ENCODE data around the gene HORMAD2.

Gene HORMAD2

DNA sequence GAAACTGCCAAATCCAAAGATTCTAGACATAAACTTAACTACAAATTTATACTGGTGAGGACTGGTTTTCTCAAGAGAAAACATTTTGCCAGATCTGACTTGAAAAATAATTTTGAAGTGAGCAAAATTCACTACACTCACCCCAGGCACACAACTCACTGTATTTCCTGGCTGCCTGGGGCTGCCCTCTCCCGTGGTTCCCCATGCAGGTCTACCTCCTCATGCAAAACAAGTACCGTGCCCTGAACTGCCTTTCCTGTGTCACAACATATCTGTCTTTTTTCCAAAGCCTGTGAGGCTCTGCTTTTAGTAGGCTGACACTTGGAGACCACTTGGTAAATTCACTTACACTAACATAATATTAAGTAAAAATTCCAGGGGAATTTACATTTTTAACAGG is 89.9 kb downstream of the HORMAD2 start:
- no peak for DNase-seq

DNA sequence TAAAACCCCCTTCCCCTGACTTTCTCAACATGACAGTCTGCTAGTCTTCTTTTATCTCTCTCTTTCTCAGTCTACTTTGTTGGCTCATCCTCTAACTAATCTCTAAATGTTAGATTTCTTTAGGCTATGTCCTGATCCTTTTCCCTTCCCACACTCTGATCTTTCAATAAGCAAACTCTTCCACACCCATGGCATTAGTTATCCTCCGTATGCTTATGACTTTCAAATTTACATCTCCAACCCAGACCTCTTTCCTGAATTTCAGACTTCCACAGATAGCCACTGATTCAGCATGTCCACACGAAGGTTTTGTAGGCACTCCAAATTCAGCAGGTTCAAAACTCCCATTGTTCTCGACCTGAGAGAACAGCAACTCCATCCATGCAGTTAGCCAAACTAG is 90.7 kb downstream of the HORMAD2 start:
- DNase-seq, result no peak

GRCh38 chr22:30175690-30176288 is 95.5 kb downstream of the HORMAD2 start:
- DNase-seq, result no peak

DNA sequence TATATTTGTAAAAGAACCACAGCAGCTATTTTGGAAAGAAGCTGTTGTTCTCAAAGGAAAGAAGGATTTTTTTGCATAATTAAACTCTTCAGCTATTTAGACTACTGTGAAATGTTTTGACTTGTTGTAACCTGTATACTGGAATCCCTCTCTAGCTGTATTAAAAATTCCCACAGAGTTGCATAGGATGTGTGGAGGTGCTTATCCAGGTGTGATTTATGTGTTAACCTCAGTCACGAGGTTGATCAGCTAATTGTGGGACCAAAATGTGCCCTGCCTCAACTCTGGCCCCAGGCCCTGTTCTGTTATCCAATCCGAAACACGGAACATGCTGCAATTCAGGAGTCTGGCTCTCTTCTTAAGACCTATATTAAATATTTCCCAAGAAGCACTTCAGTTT is 96.2 kb downstream of the HORMAD2 start:
- DNase-seq, result no peak

DNA sequence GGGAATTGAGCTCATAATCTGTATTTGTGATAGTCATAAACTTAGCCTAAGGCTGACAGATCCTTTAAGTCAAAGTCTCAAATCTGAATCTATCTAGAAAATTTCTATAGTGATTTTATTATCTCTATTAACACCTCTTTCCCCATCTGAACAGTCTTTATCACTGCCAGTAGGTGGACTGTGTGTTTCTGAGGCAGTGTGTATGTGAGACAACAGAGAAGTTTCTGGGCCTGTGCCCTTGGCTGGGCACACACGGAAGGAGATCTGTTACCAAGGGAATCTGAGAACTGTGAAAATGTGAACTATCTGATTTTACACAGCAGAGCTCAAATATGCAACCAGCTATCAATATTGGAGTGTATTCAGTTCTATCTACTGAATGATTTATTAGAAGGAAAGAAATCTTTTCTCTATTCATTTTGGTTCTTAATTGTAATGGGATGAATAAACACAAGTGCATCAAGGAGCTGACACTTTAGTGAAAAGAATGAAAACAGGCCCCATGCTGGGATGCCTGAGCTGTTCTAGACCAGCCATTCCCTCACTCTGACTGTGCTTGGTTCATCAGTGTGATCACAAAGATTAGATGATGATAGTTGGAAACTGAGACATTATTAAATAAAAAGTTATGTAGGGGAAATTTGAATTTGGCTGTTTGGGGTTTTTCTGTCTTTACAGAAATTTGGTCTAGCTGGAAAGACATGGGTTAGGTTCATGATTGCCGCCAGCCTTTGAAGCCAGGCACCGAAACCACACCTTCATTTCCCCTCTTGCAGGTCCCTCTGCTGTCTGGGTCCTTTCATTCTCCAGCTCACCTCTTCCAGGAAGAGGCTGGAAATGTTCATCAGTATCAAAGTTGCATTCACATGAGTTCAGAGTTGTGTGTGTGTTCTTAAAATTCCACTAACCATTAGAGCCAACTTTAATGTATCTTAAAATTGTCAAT is 98.2 kb downstream of the HORMAD2 start:
- no peak for DNase-seq

GRCh38 chr22:30180616-30181015 is 100.4 kb downstream of the HORMAD2 start:
- DNase-seq, result no peak

- DNase-seq, result no peak
These were observed 101.4 kb downstream of the HORMAD2 start for GRCh38 chr22:30181459-30182349.

DNA sequence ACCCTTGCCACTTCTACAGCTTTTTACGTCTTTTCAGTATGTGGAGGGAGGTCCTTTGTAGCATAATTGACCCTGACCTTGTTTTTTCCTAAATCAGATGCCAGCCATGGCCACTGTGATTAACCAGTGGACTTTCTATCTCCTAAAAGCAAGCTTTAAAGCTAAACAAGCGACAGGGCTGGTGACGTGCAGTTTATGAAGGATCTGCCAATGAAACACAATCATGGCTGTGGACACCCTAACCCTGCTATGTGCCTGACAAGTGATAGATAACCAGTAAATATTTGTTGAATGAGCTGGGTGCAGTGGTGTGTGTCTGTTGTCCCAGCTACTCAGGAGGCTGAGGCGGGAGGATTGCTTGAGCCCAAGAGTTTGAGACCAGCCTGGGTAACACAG is 102.1 kb downstream of the HORMAD2 start:
- no peak for DNase-seq

DNA sequence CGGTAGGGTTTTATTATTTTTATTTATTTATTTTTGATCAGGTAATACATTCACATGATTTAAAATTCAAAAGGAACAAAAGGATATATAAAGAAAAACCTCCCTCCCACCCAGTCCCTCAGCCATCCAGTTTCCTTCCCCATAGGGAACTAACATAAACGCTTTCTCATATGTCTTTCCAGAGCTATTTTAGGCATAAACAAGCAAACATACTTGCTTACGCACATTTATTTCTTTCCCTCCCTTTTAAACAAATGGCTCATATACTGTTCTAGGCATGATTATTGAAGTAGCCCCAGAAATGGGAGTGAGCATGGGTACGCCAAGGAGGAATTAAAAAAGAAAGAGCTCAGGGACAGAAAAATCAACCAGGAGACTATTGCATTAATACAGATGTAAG is 102.6 kb downstream of the HORMAD2 start:
- no peak for DNase-seq

DNA sequence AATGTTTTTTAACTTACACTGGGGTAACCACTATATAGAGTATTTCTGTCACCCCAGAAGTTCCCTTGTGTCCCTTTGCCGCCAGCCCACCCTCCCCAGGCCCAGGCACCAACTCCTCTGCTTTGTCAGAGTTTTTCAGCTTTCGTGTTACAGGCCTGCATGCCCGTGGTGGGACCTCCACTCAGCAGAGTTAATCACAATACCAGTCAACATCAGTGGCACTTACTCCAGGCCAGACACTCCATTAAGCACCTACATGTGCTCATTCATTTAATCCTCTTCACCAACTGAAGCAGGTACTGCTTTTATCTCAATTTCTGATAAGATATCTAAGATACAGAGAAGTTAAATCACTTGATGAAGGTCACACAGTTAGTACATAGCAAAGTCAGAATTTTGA is 103.0 kb downstream of the HORMAD2 start:
- DNase-seq, result no peak

DNA sequence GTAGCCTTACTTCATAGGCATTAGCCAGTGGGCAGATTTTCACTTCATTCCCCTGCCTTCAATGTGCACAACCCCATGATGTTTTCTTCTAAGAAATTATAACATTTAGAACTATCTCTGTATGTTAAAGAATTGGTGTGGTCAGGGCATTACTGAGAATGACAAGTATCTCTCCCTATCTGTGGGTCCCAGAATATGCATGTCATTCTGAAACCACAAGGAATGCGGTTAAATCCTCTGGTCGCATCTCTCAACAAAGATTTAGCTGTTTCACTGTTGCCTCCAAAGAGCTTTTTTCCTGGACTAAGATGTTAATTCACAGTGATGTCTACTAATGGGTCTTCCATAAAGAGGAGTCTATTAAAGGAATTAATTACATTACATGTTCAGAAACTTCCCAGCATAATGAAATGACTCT is 103.6 kb downstream of the HORMAD2 start:
- DNase-seq, result peak; percentile 61

GRCh38 chr22:30185129-30185528 is 104.9 kb downstream of the HORMAD2 start:
- no peak for DNase-seq

- DNase-seq, result no peak
These were observed 105.3 kb downstream of the HORMAD2 start for GRCh38 chr22:30185549-30185948.

- no peak for DNase-seq
These were observed 105.8 kb downstream of the HORMAD2 start for GRCh38 chr22:30186041-30186440.

DNA sequence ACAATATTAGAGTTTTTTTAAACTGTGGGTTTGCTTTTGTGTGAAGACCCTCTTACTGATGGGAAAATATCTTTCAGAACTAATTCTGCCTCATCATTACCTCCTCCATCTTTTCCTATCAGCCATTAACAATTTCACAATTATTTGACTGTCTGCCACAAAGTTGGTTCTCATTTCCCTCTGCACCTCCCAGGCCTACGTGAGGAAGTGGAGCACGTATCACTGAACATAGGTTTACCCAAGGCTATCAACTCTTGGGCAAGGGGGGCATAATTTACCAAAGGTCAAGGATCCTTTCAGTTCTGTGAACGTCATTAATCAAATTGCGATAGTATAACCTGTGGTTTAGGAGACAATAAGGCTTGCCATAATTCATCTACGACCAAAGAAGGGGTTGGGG is 106.2 kb downstream of the HORMAD2 start:
- no peak for DNase-seq

- DNase-seq, result no peak
These were observed 106.8 kb downstream of the HORMAD2 start for GRCh38 chr22:30187094-30187493.

- DNase-seq, result peak; percentile 34
These were observed 107.5 kb downstream of the HORMAD2 start for GRCh38 chr22:30187529-30188407.

GRCh38 chr22:30188911-30189310 is 108.6 kb downstream of the HORMAD2 start:
- DNase-seq, result no peak

DNA sequence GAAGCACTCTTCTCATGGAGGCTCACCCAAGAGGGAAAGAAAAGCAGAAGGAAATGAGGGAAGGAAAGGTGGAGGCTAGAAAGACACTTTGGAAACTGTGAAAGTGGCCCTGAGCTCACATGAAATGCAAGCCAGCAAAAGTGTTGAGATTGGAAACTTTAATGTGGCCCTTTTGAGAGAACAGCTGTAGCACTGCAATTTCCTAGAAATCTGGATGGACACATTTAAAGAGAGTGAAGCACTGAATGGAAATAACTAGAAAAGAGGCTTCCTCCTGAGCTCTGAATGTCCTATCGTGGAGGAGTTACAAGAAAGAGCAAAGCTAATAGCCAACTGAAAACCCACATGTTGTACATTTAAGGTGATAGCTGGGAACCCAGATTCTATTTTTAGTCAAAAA is 110.3 kb downstream of the HORMAD2 start:
- DNase-seq, result no peak

- no peak for DNase-seq
These were observed 110.9 kb downstream of the HORMAD2 start for GRCh38 chr22:30191040-30191701.

GRCh38 chr22:30192427-30192826 is 112.2 kb downstream of the HORMAD2 start:
- no peak for DNase-seq
